ENCODE measurements around the gene PPP1R13B. TPM values are rescaled to one million over a fixed set of nuclear protein-coding genes. Genes with fewer than 3 reads are reported as not detected.

Gene PPP1R13B
- polyA plus RNA-seq, 1 donor (not counting 4 experiments of a cell fraction or from before 2014, with no cell fraction given), result 7.7 TPM

- H3K4me3 ChIP-seq (ENCODE audit: control insufficient read depth in 2 of 3, extremely low read depth in 1 of 3, insufficient read depth in 2 of 3, low read depth in 1 of 3, low read length in 3 of 3), result peak overlapping the region in 1 of 3 experiments; percentile 2
- H3K4me1 ChIP-seq (ENCODE audit: control insufficient read depth, extremely low read depth, insufficient read depth, low read length), result peaks cover 41% of the 10 kb centered on the region
- no peaks in the 10 kb centered on the region for H4K20me1 ChIP-seq (ENCODE audit: control insufficient read depth, extremely low read depth, insufficient read depth, low read length)
- H3K36me3 ChIP-seq (ENCODE audit: control insufficient read depth in 2 of 2, extremely low read depth in 1 of 2, insufficient read depth in 2 of 2, low read length in 2 of 2), result no peaks in the 10 kb centered on the region
- no peaks in the 10 kb centered on the region for H3K9me3 ChIP-seq (ENCODE audit: control insufficient read depth, low read depth, low read length)
- H3K79me2 ChIP-seq (ENCODE audit: control insufficient read depth, insufficient read depth, low read length), result no peaks in the 10 kb centered on the region
- no peaks in the 10 kb centered on the region for H3K27me3 ChIP-seq (ENCODE audit: control insufficient read depth, extremely low read depth, insufficient read depth, low read length)
- no peaks in the 10 kb centered on the region for H3K9me1 ChIP-seq (ENCODE audit: control insufficient read depth, extremely low read depth, insufficient read depth, low read length)
- peak overlapping the region; percentile 53 for H3K4me2 ChIP-seq (ENCODE audit: control insufficient read depth, extremely low read depth, insufficient read depth, low read depth, low read length)
- DNase-seq (ENCODE audit: low read depth, low spot score) (peak; percentile 99), FAIRE-seq (peak; percentile 98)
- TF ChIP-seq EZH2 (IDR thresholded peaks at IDR 0.05; ENCODE audit: low read length) (no peak), CTCF (optimal IDR thresholded peaks at IDR 0.05 in 1 of 3, IDR thresholded peaks at IDR 0.05 in 1 of 3, conservative IDR thresholded peaks at IDR 0.05 in 1 of 3; ENCODE audit: extremely low read depth in 1 of 3, insufficient read depth in 2 of 3, low read length in 3 of 3) (peak in 1 of 3 experiments; percentile 7)
- peak overlapping the region; percentile 1 for H2AFZ ChIP-seq (ENCODE audit: control insufficient read depth, low read length)
- H3K27ac ChIP-seq (ENCODE audit: control insufficient read depth, insufficient read depth, low read length), result peak overlapping the region; percentile 74
- peak overlapping the region; percentile 43 for H3K9ac ChIP-seq (ENCODE audit: control insufficient read depth, extremely low read depth, insufficient read depth, low read length)
- dilution Hi-C loops (cut with MboI; ENCODE audit: extremely low pct_ligation_motif_present, low sequenced_read_pairs), result no loop called here
Observed at GRCh38 chr14:103868242-103868897, 21.0 kb upstream of the PPP1R13B start.

GRCh38 chr14:103867523-103867953 lies 20.2 kb upstream of the PPP1R13B start:
- TF ChIP-seq EZH2 (IDR thresholded peaks at IDR 0.05; ENCODE audit: low read length), result no peak
- no peak for TF ChIP-seq CTCF (optimal IDR thresholded peaks at IDR 0.05 in 1 of 3, IDR thresholded peaks at IDR 0.05 in 1 of 3, conservative IDR thresholded peaks at IDR 0.05 in 1 of 3; ENCODE audit: extremely low read depth in 1 of 3, insufficient read depth in 2 of 3, low read length in 3 of 3)
- peak overlapping the region; percentile 43 for H3K9ac ChIP-seq (ENCODE audit: control insufficient read depth, extremely low read depth, insufficient read depth, low read length)
- no peak overlapping the region for H3K4me3 ChIP-seq (ENCODE audit: control insufficient read depth in 2 of 3, extremely low read depth in 1 of 3, insufficient read depth in 2 of 3, low read depth in 1 of 3, low read length in 3 of 3)
- H3K9me1 ChIP-seq (ENCODE audit: control insufficient read depth, extremely low read depth, insufficient read depth, low read length), result no peaks in the 10 kb centered on the region
- H3K27ac ChIP-seq (ENCODE audit: control insufficient read depth, insufficient read depth, low read length), result peak overlapping the region; percentile 74
- H3K79me2 ChIP-seq (ENCODE audit: control insufficient read depth, insufficient read depth, low read length), result no peaks in the 10 kb centered on the region
- peaks cover 39% of the 10 kb centered on the region for H3K4me1 ChIP-seq (ENCODE audit: control insufficient read depth, extremely low read depth, insufficient read depth, low read length)
- DNase-seq (ENCODE audit: low read depth, low spot score) (no peak), FAIRE-seq (no peak)
- H3K4me2 ChIP-seq (ENCODE audit: control insufficient read depth, extremely low read depth, insufficient read depth, low read depth, low read length), result peak overlapping the region; percentile 53
- no peaks in the 10 kb centered on the region for H4K20me1 ChIP-seq (ENCODE audit: control insufficient read depth, extremely low read depth, insufficient read depth, low read length)
- dilution Hi-C loops (cut with MboI; ENCODE audit: extremely low pct_ligation_motif_present, low sequenced_read_pairs), result no loop called here
- H3K9me3 ChIP-seq (ENCODE audit: control insufficient read depth, low read depth, low read length), result no peaks in the 10 kb centered on the region
- no peaks in the 10 kb centered on the region for H3K27me3 ChIP-seq (ENCODE audit: control insufficient read depth, extremely low read depth, insufficient read depth, low read length)
- H2AFZ ChIP-seq (ENCODE audit: control insufficient read depth, low read length), result peak overlapping the region; percentile 10
- H3K36me3 ChIP-seq (ENCODE audit: control insufficient read depth in 2 of 2, extremely low read depth in 1 of 2, insufficient read depth in 2 of 2, low read length in 2 of 2), result no peaks in the 10 kb centered on the region
